Heart left ventricle (tissue), 16 donors: ENCODE measurements around the gene SUFU. TPM values are rescaled to one million over a fixed set of nuclear protein-coding genes. Genes with fewer than 3 reads are reported as not detected.

Source experiments
- ATAC-seq, 4 donors: fragments of 200-7000 bp; cut with Tn5 transposase; one replicate each; pipeline ENCODE4 v1.9.1; 2020 to 2022; ENCODE audit warnings: moderate library complexity in 4 of 4, mild to moderate bottlenecking in 3 of 4, moderate number of reproducible peaks in 1 of 4
- DNase-seq, 5 donors: peaks; one replicate each; pipeline ENCODE4 v3.0.0-alpha.2; 2020
- H3K27ac ChIP-seq, 12 donors: fragments of 200-600 bp; sonication (generic) in 4 of 12; one replicate each; pipeline versions ENCODE4 v1.5.0 to v1.8.0; 2016 to 2022; ENCODE audit warnings: mild to moderate bottlenecking in 2 of 12
- H3K27me3 ChIP-seq, 9 donors: fragments of 200-600 bp; sonication (generic) in 2 of 9; one replicate each; pipeline versions ENCODE4 v1.5.1 to v1.8.0; 2016 to 2022; ENCODE audit warnings: mild to moderate bottlenecking in 3 of 9
- H3K36me3 ChIP-seq, 9 donors: fragments of 200-600 bp; sonication (generic) in 2 of 9; one replicate each; pipeline versions ENCODE4 v1.5.0 to v1.8.0; 2018 to 2022; ENCODE audit warnings: mild to moderate bottlenecking in 2 of 9
- H3K4me1 ChIP-seq, 12 donors: fragments of 200-600 bp; sonication (generic) in 4 of 12; one replicate each; pipeline versions ENCODE4 v1.5.0 to v1.8.0; 2016 to 2022; ENCODE audit warnings: mild to moderate bottlenecking in 3 of 12
- H3K4me3 ChIP-seq, 12 donors: fragments of 200-600 bp; sonication (generic) in 4 of 12; one replicate each; pipeline versions ENCODE4 v1.5.0 to v1.8.0; 2017 to 2022; ENCODE audit warnings: mild to moderate bottlenecking in 9 of 12, moderate library complexity in 4 of 12
- H3K9me3 ChIP-seq, 12 donors: fragments of 200-600 bp; sonication (generic) in 4 of 12; one replicate each; pipeline versions ENCODE4 v1.5.0 to v1.8.0; 2016 to 2022; ENCODE audit warnings: mild to moderate bottlenecking in 1 of 12
- POLR2A ChIP-seq, 2 donors: fragments of 450-650 bp; IDR thresholded peaks; one replicate each; pipeline ENCODE4 v1.6.1; 2017; ENCODE audit warnings: antibody characterized with exemption in 2 of 2, mild to moderate bottlenecking in 2 of 2, moderate library complexity in 2 of 2
- WGBS, 4 donors: extraction: QIAGEN DNeasy Blood & Tissue Kit in 2 of 4; methylation state at CpG; one replicate each; pipeline versions ENCODE4 v1.1.5 to v1.1.7; 2013 to 2018; 5-methylcytosine and 5-hydroxymethylcytosine counted together
- intact Hi-C, 10 donors: fragments of 100-400 bp; cut with DNase I; formaldehyde crosslinking; loops; one replicate each; pipeline versions ENCODE4 v1.11.1 to v1.14.2; 2022
- polyA plus RNA-seq, 2 donors: library from polyadenylated mRNA; stranded (reverse); fragments of 200-250 nt; gene quantifications; one replicate each; pipeline ENCODE4 v1.2.3, GENCODE V29; 2013
- total RNA-seq, 9 donors: library from RNA; depleted of rRNA in 2 of 9; stranded (reverse); fragments of >200 nt in 2 of 9; fragmentation: NEBNext Ultra II Directional in 3 of 9; extraction: Animal tissue kit (Norgen Biotek cat#: 25700) in 3 of 9; gene quantifications; one replicate each; pipeline versions ENCODE4 v1.1.0 to v1.2.4, GENCODE V29; 2016 to 2023
- TF ChIP-seq, protein P1 (sequence below), 12 donors: fragments of 200-600 bp; sonication (generic) in 4 of 12; IDR thresholded peaks; one replicate each; pipeline versions ENCODE4 v1.5.0 to v1.8.0; 2018 to 2022; ENCODE audit warnings: antibody characterized with exemption in 12 of 12, mild to moderate bottlenecking in 5 of 12
- donor health status: ischemic (EF 13 %, LVEDD 7.1; RV severe dilation, severe dysfunction).
- donor health status: healthy with polysubstance abuse.
- donor health status: DM: no; HTN: yes; CAD: no.
- donor health status: DM: no; HTN: no; CAD: no.
- donor health status: ischemic (EF 25% LVEDD 6.9; RV normal size, moderate dysfunction).
- donor health status: ischemic (EF 25% LVEDD 5.7; RV mildly dilated, moderate dysfunction).
- donor health status: healthy.
- donor health status: DM: yes; HTN: yes; CAD: no.
- donor health status: ischemic (EF 35%, LVEDD 5.7; RV mildly dilated, moderate dysfunction).
- donor health status: nonischemic (EF 11% LVEDD 7.7; RV severe dilation, severe dysfunction).
- donor health status: DM: yes; HTN: yes; CAD: no.
- donor health status: PGD.
- donor health status: ischemic (EF 29% LVEDD 5.4; RV normal size, mild dysfunction).
- donor health status: nonischemic (EF 23%, LVEDD 6.1; RV moderate dilation, normal function).

The SUFU gene
- total and polyA plus RNA-seq, 11 donors, result 3.7 to 12.7 (median 7.5) TPM

DNA sequence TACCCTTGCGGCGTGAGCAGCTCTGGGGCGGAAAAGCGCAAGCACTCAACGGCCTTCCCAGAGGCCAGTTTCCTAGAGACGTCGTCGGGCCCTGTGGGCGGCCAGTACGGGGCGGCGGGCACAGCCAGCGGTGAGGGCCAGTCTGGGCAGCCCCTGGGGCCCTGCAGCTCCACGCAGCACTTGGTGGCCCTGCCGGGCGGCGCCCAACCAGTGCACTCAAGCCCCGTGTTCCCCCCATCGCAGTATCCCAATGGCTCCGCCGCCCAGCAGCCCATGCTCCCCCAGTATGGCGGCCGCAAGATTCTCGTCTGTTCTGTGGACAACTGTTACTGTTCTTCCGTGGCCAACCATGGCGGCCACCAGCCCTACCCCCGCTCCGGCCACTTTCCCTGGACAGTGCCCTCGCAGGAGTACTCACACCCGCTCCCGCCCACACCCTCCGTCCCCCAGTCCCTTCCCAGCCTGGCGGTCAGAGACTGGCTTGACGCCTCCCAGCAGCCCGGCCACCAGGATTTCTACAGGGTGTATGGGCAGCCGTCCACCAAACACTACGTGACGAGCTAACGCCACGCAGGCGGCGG, 153.1 kb downstream of the SUFU start:
- ATAC-seq (no peak), DNase-seq (peak in 1 of 5 donors; percentile 64)
- intact Hi-C loops, result loop anchor here in 1 of 10 donors (1.0 kb wide), 1 partner anchor 11 kb away; no protein-coding TSS in a partner anchor
- 90 to 92% (median 92%) methylated on average over 39 to 42 of the region's 42 CpGs for WGBS, 4 donors
- Histone ChIP-seq H3K36me3 (peaks cover 2 to 73% (median 64%) of the 10 kb centered on the region in 9 donors), H3K9me3 (no peaks in the 10 kb centered on the region), H3K27me3 (no peaks in the 10 kb centered on the region), H3K4me3 (no peak overlapping the region), H3K27ac (peak overlapping the region in 9 of 12 donors; percentile 29 to 75 (median 57)), H3K4me1 (peaks cover 4 to 78% (median 50%) of the 10 kb centered on the region in 12 donors)
- TF ChIP-seq POLR2A (IDR thresholded peaks at IDR 0.05), result no peak
- TF ChIP-seq, protein P1, sequence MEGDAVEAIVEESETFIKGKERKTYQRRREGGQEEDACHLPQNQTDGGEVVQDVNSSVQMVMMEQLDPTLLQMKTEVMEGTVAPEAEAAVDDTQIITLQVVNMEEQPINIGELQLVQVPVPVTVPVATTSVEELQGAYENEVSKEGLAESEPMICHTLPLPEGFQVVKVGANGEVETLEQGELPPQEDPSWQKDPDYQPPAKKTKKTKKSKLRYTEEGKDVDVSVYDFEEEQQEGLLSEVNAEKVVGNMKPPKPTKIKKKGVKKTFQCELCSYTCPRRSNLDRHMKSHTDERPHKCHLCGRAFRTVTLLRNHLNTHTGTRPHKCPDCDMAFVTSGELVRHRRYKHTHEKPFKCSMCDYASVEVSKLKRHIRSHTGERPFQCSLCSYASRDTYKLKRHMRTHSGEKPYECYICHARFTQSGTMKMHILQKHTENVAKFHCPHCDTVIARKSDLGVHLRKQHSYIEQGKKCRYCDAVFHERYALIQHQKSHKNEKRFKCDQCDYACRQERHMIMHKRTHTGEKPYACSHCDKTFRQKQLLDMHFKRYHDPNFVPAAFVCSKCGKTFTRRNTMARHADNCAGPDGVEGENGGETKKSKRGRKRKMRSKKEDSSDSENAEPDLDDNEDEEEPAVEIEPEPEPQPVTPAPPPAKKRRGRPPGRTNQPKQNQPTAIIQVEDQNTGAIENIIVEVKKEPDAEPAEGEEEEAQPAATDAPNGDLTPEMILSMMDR (IDR thresholded peaks at IDR 0.05), result no peak

DNA sequence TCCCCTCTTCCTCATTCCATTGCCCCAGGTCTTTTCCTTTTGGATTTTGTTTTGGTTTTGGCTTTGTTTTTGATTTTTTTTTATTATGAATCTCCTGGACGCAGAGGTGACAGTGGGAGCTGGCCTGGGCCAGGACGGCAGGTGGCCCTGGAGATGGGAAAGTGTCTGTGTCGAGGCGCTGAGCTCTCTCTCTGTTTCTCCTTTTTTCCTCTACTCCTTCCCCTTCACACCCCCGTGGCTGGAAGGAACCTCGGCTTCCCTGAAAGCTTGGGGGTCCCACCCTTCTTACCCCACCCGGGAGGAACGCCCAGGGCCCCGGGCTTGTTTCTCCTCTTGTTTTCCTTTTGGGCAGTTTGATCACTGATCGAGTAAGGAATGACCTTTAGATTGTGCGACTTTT, 153.7 kb downstream of the SUFU start:
- peak overlapping the region in 11 of 12 donors; percentile 29 to 75 (median 53) for H3K27ac ChIP-seq
- H3K27me3 ChIP-seq, result no peaks in the 10 kb centered on the region
- peaks cover 2 to 69% (median 62%) of the 10 kb centered on the region in 9 donors for H3K36me3 ChIP-seq
- intact Hi-C loops, result no loop called here
- no peak for TF ChIP-seq POLR2A (IDR thresholded peaks at IDR 0.05)
- TF ChIP-seq, protein P1 (IDR thresholded peaks at IDR 0.05), result no peak
- WGBS, 4 donors, result 53 to 69% (median 64%) methylated on average over 11 of the region's 11 CpGs
- H3K4me3 ChIP-seq, result no peak overlapping the region
- ATAC-seq, result no peak
- no peaks in the 10 kb centered on the region for H3K9me3 ChIP-seq
- DNase-seq, result peak in 1 of 5 donors; percentile 42
- peaks cover 4 to 73% (median 46%) of the 10 kb centered on the region in 12 donors for H3K4me1 ChIP-seq

DNA sequence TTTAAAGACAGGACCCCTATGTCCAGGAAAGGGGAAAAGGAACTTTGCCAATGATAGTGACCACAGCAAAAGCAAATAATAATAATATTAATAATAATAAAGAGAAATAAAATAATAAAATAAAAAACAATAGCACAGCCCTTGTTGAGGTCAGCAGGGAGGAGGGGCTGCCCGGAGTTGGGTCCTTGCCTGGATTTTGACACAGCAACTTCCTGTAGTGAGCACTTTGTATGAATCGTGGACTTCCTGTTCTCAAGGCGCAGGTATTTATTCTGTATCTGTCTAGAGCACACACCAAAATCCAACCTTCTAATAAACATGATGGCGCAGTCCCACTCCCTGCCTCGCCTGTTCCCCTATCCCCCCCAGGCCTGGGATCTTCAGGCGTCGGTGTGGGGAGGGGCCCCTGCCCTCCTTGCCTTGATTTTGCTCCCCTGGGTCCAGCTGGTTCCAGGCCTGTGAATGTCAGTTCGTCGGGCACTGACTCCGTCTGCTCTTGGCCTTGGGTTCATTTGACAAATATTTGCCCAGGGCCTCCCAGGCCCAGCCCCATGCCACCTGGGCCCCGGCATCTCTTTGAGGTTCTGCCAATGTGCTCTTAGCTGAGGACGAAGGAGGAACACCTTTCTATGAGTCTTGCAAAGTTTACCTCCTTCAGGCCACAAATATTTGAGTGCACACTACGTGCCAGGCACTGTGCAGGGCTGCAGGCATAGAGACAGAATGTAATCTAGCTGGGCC, 154.4 kb downstream of the SUFU start:
- Histone ChIP-seq H3K36me3 (peaks cover 2 to 62% (median 55%) of the 10 kb centered on the region in 9 donors), H3K9me3 (no peaks in the 10 kb centered on the region), H3K27me3 (no peaks in the 10 kb centered on the region), H3K4me1 (peaks cover 4 to 66% (median 44%) of the 10 kb centered on the region in 12 donors), H3K4me3 (no peak overlapping the region), H3K27ac (peak overlapping the region; percentile 12 to 77 (median 54))
- DNase-seq (peak in 4 of 5 donors; percentile 52 to 68 (median 60)), ATAC-seq (peak in 1 of 4 donors; percentile 63)
- TF ChIP-seq, protein P1 (IDR thresholded peaks at IDR 0.05), result no peak
- no peak for TF ChIP-seq POLR2A (IDR thresholded peaks at IDR 0.05)
- WGBS, 4 donors, result 51 to 64% (median 63%) methylated on average over 13 of the region's 13 CpGs
- intact Hi-C loops, result no loop called here

DNA sequence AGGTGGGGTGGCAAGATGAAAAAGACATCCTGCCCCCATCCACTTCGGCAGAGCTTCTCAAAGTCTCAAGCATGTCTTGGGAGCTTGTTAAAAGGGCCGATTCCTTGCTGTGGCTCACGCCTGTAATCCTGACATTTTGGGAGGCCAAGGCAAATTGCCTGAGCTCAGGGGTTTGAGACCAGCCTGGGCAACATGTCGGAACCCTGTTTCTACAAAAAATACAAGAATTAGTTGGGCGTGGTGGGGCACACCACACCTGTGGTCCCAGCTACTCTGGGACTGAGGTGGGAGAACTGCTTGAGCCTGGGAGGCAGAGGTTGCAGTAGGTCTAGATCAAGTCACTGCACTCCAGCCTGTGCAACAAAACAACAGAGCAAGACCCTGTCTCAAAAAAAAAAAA, 155.0 kb downstream of the SUFU start:
- TF ChIP-seq POLR2A (IDR thresholded peaks at IDR 0.05), result no peak
- TF ChIP-seq, protein P1 (IDR thresholded peaks at IDR 0.05), result no peak
- Histone ChIP-seq H3K27ac (peak overlapping the region in 9 of 12 donors; percentile 45 to 77 (median 55)), H3K4me1 (peaks cover 4 to 60% (median 38%) of the 10 kb centered on the region in 12 donors), H3K9me3 (no peaks in the 10 kb centered on the region), H3K36me3 (peaks cover 2 to 56% (median 49%) of the 10 kb centered on the region in 9 donors), H3K4me3 (no peak overlapping the region), H3K27me3 (no peaks in the 10 kb centered on the region)
- WGBS, 4 donors, result 79 to 89% (median 85%) methylated on average over 5 of the region's 5 CpGs
- no peak for DNase-seq
- intact Hi-C loops, result no loop called here
- ATAC-seq, result no peak
